ENCODE data around the gene ANXA5.

ANXA5 gene

DNA sequence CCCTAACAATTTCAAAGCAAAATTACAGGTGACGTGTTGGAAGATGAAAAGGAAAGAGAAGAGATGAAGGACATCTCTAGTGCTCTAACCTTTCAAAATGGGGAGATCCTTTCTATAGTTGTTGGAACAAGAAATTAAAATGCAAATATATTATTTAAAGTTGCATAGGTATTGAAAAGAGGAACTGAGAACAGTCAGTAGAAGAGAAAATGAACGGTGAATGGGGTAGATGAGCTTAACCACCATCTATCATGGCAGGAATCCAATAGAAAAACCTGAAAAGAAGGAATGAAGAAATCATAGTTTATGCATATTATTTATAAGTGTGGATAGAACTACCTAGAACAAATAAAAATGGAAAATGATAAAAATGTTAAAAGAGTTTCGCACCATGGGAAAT lies 42.0 kb downstream of the ANXA5 start:
- in situ Hi-C loops (cut with HindIII; ENCODE audit: low sequenced_read_pairs), result no loop called here

- in situ Hi-C loops (cut with HindIII; ENCODE audit: low sequenced_read_pairs), result no loop called here
These were observed 42.8 kb downstream of the ANXA5 start for GRCh38 chr4:121653986-121654385.

DNA sequence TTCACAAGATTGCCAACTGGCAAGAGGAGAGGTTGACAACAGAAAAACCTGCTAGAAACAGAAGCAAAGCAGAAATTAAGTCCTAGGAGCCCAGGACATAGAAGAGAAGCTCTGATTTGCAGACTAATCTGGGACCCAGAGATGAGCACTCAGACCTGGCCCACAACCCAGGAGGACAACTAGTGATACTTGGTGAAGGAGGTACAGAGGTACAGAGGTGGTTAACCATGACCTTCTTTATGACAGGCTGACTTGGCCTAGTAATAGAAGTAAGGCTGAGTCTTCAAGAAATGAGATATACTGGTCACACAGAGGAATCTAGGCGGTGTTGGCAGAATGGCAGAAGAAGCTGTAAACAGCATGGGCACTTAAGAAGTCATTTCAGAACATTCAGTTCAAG lies 43.6 kb downstream of the ANXA5 start:
- in situ Hi-C loops (cut with HindIII; ENCODE audit: low sequenced_read_pairs), result no loop called here

DNA sequence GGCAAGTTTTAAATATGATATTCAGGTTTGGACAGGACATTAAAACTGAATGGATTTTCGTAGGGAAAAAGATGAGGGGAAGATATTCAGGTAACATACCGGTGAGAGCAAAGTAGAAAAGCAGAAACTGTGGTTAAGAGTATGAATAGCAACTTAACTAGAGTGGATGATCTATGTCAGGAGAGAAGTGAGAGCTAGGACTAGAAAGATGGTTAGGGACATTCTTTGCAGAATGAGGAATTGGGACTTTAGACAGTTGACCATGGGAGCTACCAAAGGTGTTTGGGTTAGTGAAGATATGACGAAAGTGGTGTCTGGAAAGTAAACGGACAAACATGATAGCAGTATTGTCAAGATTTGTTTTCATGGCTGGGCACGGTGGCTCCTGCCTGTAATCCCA lies 45.2 kb downstream of the ANXA5 start:
- in situ Hi-C loops (cut with HindIII; ENCODE audit: low sequenced_read_pairs), result no loop called here

DNA sequence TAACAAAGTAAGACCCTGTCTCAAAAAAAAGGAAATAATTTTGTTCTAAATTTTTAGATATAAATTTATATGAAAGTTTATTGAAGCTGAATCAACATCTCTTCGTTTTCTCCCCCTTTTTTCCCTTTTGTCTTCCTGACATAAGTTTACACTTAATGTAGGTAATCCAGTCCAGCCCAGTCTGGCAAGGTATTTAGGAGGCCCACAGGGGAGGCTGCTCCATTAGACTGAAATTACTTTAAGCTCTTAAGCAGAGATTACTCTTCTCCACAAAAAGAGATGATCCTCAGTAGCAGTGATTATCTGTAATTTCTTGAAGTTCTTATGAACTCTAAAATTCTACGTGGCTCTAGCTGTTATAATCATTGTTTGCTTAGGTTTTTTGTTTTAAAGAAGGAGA lies 46.0 kb downstream of the ANXA5 start:
- in situ Hi-C loops (cut with HindIII; ENCODE audit: low sequenced_read_pairs), result no loop called here

- in situ Hi-C loops (cut with HindIII; ENCODE audit: low sequenced_read_pairs), result no loop called here
These were observed 48.3 kb downstream of the ANXA5 start for GRCh38 chr4:121648516-121648915.

- in situ Hi-C loops (cut with HindIII; ENCODE audit: low sequenced_read_pairs), result no loop called here
These were observed 53.7 kb downstream of the ANXA5 start for GRCh38 chr4:121642876-121643585.

DNA sequence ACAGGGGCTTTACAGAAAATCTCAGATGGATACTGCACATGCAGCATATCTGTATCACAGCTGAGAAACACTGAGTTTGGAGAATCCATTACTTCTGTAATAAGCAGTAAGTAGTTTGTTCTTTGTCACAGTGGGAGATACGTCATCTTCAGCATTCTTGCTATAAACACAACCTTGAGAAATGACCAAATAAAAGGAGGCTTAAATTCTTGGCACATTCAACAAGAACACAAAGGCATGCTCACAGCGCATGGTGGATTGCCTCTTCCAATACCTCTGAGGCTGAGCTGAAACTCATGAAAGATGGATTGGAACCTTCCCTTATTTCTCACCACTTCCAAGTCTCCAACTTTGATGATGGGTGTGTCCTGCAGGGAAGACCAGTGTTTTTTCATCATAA lies 54.5 kb downstream of the ANXA5 start:
- in situ Hi-C loops (cut with HindIII; ENCODE audit: low sequenced_read_pairs), result no loop called here

DNA sequence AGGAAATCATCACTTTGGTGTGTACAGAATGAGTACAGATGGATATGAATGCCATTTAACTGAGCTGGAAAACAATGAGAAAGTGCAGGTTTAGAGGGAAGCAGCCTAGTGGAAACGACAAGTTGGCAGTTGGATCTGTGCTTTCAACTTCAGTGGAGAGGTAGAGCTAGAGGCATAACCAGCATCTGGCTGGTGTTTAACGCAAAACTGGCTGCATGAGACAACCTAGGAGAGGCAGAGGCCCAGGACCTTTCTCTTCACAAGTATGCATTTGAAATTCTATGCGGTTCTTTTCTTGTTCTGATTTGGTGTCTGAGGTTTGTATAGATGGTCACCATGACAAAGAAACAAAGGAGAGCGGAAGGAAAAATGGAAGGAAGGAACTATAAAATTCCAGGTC lies 63.1 kb downstream of the ANXA5 start:
- in situ Hi-C loops (cut with HindIII; ENCODE audit: low sequenced_read_pairs), result no loop called here

DNA sequence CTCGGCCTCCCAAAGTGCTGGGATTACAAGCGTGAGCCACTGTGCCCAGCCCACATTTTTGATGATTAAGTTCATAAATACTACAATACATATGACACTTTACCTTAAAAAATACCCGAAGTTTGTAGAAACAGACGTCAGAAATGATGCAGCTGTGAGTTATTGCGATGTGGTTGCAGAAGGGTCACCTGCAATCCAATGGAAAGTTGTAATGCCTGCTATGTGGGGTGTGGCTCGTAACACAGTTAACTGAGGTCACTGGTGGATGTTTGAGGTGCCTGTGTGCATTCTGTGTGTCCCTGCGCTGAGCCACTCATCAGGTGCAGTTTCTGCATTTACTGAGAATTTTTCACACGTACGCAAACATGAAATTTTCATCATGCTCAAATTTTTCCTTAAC lies 64.1 kb downstream of the ANXA5 start:
- in situ Hi-C loops (cut with HindIII; ENCODE audit: low sequenced_read_pairs), result no loop called here
